HG02678 (cell line): Measurements from ENCODE around the gene PPP2R2B.
A peak's percentile ranks its signal among the peaks of the same experiment; 100 is the strongest.
"Not testable (repeated sequence)": the region's sequence is repeated elsewhere in the genome, so short reads cannot be mapped to it uniquely, and the experiment has no call there.

Experiments
- ATAC-seq: cut with Tn5 transposase; IDR thresholded peaks from one replicate; pipeline ENCODE4 v1.9.1; 2021; ENCODE audit warnings: mild to moderate bottlenecking, moderate library complexity; ENCODE audit not compliant: unreplicated experiment

PPP2R2B gene

DNA sequence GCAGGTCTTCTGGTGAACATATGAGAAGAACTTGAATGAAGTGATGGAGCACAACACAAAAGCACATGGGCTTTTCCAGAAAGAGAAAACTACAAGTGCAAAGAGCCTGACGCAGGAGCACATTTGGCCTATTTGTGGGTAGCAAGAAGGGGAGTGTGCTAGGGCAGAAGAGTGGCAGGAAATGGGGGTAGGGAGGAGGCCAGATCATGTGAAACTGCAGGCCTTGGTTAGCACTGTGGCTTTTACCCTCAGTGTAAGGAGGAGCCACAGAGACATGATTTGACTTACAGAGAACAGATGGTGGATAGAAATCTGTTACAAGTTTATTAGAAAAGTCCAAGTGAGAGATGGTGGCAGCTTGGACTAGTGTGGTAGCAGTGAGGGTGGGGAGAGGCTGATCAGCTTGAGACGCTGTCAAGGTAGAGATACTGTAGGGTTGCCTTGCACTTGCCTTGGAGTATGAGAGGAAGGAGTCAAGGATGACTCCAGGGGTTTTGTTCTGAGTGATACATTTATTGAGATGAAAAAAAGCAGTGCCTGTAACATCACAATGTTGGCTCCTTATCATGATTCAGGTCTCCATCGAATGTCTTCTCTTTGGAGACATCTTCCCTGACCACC lies 126.7 kb downstream of the PPP2R2B start:
- peak; percentile 98 for ATAC-seq

DNA sequence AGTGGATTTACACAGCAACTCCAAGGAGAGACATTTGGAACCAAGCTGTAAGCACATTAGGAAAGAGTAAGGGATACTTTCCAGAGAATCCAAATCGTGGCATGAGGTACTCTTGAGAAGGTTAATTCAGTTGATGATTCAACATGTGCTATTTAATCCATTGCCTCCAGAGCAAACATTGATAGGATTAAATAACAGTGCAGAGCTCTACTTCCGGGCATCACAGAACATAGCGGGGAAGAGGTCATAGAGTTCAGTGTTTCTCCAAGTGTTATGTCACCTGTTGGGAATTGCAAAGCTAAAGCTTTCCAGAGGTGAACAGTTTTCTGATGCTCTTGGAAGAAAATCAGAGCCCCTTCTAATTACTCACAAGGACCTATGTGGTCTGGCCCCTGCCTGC lies 127.5 kb downstream of the PPP2R2B start:
- ATAC-seq: no peak

DNA sequence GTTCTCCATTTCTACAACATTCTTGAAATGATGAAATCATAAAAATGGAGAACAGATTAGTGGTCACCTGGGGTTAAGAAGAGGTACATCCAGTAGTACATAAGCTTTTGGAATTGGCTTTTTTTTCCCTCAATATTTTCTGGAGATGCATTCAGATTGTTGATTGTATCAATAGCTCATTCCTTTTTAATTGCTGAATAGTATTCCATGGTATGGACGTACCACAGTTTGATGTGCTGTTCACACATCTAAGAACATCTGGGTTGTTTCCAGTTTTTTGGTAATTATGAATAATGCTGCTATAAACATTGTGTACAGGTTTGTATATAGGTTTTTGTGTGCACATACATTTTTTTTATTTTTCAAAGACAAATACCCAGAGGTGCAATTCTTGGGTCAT lies 130.0 kb downstream of the PPP2R2B start:
- ATAC-seq: no peak

DNA sequence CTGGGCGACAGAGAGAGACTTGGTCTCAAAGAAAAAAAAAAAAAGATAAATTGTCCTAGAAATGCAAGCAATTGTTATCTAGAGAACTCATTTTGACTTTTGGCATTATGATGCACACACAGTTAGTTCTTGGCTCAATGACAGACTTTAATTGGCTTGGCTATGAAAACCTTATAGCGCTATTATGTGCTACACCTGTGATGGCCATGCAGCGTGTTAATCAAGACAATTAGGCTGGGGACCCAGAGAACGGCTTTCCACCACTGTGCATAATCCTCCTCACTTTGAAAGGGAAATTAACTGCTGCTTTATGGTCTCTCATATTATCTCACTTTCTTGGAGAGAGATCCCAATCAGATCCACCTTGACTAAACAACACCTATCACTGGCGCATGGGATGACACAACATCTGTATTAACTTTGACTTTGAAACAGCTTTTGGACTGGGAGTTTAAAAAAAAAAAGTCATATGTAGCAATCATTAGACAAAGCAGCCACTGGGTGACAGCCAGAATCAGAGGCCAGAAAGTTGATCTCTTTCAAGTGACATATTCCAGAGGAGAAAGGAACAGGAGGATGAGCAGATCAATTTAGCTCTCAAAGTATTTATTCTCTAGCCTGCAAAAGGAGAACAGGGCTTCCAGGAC lies 132.5 kb downstream of the PPP2R2B start:
- no peak for ATAC-seq

DNA sequence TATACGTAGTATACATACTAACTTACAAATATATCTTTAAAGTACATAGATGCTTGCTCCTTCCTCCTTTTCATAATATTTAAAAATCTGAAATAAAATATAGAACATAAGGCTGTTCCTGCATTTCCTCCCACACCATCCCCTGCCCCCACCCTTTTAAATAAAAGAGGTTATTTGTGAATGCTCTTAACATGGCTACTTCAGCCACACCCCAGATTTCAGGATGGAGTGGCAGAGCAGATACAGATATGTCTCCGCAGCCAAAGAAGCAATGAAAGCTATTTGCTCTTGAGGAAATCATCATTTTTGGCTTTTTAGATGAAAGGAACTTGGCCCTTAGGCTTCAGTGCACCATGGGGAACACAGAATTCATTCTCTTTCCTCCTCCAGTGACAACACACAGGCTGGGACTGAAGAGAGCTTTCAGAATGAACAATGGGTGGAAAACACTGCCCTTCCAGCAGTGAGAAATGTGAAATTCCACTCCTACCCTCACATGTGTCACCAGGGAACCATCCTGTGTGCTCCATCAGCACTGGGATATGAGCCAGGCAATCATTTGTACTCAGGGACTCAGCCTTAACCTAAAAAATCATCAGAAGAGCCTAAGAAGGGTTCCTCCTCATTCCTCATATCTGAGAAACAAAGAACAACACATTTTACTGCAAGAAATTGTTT lies 134.3 kb downstream of the PPP2R2B start:
- no peak for ATAC-seq

DNA sequence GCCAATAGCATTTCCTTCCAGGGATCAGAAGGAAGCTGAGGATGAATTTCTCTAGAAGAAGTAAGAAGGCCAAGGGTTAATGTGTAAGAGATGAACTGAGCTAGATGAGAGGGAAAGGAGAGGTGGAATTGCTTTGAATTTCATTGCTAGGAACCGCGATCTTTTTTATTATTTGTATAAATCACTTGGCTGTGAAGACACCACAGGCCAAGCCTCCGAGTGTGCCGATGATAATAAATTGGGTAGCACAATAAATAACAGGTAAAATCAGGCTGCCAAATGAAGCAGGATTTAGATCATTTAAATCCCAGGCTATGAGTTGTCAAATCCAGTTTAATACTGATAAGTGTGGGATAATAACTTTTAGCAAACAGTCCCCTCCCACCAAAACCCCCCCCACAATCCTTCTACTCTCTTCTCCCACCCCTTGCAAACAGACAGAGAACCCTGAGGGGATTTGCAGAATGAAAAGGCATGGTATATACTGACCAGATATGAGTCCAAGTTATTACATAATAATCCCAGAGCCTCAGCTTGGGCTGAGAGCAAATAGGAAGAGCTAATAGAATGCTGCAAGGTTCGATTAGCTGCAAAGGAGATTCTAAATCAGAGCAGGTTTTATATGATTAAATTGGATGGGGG lies 143.5 kb downstream of the PPP2R2B start:
- no peak for ATAC-seq

DNA sequence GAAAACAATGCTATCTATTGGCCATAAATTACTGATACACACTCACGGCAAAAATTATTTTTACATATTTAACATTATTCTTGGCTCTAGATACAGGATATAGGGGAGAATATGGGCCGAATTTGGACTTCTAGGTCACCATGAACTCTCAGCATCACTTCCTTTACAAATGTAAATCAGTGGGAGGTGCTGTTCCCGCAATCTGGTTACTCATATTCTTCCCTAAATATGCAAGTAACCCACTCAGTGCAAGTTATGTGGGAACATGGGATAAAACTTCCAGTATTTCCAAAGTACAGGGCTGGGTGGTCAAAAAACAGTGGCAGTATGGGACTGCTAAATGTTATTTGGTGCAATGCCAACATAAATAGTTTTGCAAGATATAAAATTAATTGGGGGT lies 145.6 kb downstream of the PPP2R2B start:
- ATAC-seq: no peak

DNA sequence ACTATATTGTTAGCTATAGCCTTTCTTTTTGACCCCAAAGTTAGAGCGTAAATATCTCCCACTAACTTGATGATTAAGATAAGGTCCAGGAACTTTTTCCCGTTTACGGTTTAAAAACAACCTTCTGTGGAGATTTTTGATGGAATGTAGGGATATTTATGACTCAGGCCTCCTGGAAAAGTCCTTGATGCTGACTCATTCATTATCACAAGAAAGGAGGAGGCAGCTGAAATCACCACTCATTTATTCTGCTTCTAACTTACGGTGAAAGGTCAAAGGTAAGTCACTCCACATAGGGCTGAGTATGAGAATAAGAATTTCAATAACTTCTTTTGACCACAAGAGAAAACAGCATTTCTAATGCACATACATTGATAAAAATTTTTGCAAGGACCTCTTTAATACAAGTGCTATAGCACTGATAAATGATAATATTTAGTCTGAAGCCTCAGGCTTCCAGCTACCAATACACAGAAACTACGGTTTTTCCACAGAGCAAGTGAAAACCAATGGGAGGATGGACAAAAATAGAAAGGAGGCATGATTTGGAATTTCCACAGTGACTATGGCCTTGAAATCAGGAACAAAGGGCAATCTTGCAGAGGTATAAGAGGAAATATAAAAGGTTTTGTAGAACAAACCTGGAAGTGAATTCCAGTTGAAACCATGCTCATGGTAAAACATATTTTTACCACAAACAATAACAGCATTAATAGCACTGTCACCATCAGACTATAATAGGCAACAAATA lies 146.5 kb downstream of the PPP2R2B start:
- no peak for ATAC-seq

DNA sequence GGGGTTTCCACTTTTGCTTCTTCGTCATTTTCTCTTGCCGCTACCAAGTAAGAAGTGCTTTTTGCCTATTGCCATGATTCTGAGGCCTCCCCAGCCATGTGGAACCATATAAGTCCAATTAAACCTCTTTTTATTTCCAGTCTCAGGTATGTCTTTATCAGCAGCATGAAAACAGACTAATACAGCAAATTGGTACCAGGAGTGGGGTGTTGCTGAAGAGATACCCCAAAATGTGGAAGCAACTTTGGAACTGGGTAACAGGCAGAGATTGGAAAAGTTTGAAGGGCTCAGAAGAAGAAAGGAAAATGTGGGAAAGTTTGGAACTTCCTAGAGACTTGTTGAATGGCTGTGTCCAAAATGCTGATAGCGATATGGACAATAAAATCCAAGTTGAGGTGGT lies 149.8 kb downstream of the PPP2R2B start:
- ATAC-seq: not testable (repeated sequence)

DNA sequence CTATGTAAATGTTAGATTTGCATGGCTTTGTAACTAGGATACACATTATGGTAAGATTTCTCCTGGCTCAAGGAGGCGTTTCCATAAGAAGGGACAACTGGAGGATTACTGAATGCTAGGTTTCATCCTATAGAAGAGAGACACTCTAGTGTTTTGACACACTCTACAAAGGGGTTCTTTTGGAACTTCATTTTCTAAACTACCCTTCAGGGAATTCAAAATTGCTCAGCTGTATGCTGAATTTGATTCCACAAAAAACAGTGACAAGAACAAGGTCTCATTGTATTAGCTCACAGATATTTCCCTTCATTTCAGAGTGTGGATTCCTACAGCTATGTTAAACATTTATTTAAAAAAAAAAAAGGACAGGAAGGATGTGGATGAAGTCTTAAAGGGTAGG lies 151.7 kb downstream of the PPP2R2B start:
- ATAC-seq: no peak

DNA sequence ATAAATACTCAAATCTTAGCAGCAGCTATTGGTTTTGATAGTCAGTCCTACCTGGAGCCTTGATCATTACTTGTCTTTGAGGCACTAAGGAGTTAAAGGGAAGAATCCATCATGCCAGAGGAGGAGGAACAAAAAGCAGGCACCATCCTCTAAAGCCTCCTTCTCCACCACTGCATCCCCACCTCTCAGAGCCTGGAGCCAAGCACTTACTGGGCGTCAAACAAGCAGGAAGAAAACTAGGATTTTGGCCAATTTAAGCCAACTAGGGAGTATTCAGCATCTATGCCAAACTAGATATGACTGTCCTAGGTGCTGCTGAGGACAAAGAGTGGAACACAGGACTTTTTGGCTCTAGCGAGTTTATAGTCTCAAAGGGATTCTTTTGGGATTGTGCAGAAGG lies 152.5 kb downstream of the PPP2R2B start:
- ATAC-seq: no peak

DNA sequence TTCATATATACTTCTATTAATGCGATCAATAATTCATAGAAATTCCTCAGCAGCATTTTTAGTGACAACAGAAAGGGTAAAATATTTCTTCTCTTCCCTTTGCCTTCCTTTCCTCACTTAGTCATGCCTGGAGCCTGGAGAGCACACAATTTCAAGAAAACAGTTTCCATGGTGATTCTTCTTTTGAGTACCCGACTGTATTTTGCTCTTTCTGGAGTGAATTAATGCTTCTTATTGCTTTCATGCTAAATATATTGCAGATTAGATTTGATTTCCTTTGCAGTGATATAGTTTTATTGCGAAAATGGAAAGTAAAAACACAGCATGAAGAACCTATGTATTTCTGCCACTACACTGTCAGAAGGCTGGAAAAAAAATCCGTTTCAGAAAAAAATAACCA lies 153.5 kb downstream of the PPP2R2B start:
- ATAC-seq: no peak

DNA sequence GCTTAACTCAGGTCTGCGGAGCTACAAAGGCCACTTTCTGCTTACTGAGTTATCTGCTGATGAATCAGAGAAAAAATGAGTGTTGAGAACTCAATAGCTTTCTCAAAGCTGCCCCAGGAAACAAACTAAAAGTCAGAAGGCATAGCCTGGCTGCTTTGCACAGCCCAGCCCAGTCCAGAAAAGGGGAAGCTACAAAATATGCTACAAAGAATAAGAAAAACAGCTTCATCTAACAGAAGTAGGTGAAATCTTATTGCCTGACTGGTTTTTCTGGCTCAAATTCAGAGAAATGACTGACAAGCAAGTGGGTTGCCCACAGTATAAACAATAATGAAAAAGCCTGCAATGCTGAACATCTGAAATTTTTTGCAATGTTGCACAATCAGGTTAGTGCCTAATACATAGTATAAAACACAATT lies 156.2 kb downstream of the PPP2R2B start:
- no peak for ATAC-seq

DNA sequence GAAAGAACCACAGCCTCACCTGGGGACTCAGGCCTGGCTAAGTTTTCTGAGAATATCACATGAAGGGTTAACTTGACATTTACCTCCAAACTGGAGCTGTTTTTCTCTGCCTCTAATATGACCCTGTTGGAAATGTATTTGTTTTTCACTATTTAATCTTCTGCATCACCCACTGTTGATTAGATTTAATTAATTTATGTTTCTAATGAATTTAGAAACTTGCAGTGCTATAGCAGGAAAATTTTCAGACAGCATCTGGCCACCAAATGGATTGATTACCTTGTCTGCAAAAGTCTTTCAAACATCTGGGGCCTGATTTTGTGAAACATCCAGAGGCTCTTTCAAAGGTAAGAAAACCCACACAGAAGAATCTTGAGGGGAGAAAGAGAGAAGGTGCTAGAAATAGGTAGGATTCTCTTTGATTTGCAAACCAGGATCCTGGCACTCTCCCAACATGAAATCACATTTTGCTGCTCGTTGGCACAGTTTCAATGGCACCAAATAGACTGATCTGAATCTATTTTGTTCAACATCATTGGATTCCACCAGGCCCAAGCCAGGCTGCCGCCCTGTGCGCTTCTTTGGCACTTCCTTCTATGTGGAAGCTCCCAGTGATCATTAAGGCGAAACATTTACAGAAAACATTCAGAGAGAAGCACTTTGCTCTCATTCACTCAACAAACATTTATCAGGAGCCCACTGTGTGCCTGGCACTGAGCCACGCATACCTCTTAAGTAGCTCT lies 157.3 kb downstream of the PPP2R2B start:
- no peak for ATAC-seq

DNA sequence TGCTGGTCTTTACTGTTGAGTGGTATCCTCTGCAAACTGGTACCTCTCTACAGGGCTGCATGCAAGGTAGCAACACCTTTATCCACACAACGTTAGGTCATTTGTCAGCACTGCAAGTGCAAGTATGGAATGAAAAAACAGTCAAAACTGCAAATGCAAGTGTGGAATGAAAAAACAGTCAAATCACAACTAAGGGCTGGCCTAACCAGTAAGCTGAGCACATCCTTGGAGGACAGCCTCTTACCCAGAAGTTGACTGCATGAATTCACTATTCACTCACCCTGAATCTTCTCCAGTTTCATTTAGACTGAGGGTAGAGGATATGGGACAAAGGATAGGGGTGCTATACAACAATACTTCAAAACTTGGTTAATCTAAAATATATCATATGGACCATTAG lies 158.4 kb downstream of the PPP2R2B start:
- ATAC-seq: no peak

DNA sequence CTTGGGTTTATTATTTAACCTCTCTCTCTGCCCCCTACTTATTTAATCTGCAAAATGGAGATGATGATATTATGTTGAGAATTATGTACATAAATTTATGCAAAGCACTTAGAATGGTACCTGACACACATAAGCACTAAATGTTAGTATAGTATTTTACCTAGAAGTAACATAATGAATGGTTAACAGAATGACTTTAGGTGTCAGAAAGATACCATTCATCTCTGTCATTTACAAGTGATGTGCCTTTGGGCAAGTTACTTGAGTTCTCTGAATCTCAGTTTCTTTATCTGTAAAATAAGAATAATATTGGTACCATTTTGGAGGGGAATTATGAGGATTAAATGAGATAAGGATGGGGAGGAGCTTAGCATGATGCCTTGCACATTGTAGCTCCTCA lies 159.4 kb downstream of the PPP2R2B start:
- no peak for ATAC-seq

DNA sequence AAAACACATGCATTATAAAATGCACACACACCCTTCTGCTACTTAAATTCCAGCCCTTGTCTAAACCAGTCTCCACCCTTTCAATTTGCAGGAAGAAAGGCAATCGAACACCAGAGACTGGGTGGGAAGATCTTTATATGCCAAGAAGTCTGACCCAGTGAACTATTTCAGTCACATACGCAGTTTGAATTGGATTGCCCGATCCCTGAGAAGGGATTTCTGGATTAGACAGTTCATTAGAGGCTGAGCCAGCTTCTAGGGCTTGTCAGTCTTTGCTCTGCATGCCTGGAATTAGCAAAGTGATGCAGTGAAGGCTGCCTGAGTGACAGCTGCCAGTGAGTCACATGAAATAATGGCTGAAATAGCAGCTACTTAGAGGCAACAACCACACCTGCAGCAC lies 159.9 kb downstream of the PPP2R2B start:
- no peak for ATAC-seq

DNA sequence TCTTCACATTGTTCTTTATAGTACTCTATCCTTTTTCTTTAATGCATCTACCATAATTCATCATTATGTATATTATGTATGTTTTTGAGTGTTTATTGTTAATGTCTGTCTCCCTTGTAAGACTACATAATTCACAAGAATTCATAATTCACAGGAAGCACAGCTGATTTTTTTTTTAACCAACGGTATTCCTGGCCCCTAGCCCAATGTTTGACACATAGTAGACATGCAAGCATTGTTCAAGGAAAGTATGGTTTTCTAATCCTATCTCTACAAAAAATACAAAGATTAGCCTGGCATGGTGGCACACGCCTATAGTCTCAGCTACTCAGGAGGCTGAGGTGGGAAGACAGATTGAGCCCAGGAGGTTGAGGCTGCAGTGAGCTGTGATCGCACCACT lies 160.6 kb downstream of the PPP2R2B start:
- no peak for ATAC-seq

DNA sequence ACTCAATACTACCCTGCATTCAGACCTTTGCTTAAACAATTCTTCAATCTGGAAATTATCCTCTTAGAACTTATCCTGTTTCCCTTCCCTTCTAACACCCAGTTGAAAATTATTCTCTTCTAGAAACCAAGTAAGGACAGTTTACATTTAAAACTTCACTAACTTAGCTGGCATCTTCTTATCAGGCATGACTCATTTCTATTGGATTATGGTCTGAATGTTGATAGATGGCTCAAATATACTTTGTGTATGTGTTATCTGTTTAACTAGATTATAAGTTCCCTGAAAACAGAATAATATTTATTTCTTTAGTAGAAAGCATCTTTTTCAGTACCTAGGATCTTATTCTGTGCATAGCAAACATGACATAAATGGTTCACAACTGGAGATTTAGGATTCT lies 161.9 kb downstream of the PPP2R2B start:
- ATAC-seq: no peak

DNA sequence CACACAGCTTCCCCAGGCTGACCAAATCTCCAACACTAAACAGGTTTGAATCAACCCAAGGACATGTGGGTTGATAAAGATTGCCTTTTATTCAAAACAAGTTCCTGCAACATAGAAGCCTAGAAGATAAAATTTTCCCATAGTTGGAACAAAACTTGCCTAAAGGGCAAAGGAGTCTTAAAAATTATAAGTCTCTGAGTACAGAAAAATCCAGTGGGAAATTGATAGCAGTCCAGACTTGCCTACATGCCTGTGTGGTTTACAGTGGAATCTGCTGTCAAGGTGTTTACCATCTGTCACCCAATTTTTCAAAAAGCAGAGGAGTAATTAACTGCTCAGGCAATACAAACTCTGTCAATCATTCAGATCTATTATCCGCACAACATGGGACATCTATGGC lies 168.2 kb downstream of the PPP2R2B start:
- no peak for ATAC-seq

DNA sequence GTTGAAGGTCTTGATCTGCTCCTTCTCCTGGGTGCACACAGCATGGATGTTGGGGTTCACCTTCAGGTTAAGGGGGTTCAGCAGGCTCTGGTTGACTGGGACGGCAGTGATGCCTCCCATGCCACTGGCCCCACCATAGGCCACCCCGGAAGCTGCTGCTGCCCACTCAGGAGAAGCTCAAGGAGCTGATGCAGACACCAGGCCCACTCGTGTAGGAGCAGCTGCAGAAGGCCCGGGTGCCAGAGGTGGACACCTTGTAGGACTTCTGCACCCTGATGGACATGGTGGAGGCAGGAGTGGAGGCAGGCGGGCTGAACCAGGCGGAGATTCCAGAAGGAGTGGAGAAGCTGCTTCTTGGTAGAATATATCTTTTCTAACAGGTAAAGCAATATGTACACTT lies 171.2 kb downstream of the PPP2R2B start:
- no peak for ATAC-seq
